Erythroblast (primary cell): ENCODE measurements around the gene PRKAR1B.

Experiments
- DNase-seq, 2 experiments: peaks; one replicate each; lab custom pipeline; 2025; lab: John Stamatoyannopoulos, UW
- GATA1 ChIP-seq: IDR thresholded peaks from 2 replicates; pipeline ENCODE4 v1.6.1; 2011; ENCODE audit warnings: low read depth, mild to moderate bottlenecking, control low read depth, low read length, moderate library complexity
- POLR2A ChIP-seq: IDR thresholded peaks from 2 replicates; pipeline ENCODE4 v1.6.1; 2011; ENCODE audit warnings: mild to moderate bottlenecking, low read length

The PRKAR1B gene

DNA sequence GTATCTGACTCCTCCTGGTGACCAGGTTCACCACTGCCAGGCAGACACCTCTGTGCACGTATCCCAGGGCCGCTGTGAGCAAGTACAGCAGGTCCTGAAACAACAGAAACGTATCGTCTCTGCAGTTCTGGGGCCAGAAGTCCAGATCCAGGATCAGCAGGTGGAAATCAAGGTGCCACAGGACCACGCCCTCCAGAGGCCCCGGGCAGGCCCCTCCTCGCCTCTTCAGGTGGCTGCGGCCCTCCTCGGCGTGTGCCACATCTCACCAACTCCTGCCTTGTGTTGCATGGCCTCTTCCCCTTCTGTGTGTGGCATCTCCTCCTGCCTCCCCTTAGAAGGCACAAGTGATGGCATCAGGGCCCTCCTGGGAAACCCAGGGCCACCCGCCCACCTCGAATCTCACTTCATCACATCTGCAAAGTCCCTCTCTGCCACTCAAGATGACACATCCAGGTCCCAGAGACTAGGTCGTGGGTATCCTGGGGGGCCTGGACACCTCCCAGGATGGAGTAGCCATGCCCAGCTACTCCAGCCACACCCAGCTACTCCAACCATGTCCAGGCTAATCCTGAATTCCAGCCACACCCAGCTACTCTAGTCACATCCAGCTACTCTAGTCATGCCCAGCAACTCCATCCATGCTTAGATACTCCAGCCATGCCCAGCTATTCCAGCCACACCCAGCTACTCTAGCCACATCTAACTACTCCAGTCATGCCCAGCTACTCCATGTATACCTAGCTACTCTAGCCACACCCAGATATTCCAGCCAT lies 53.2 kb downstream of the PRKAR1B start:
- TF ChIP-seq POLR2A (no peak), GATA1 (no peak)
- no peak for DNase-seq

GRCh38 chr7:672891-673290 lies 54.2 kb downstream of the PRKAR1B start:
- no peak for TF ChIP-seq POLR2A
- no peak for TF ChIP-seq GATA1
- DNase-seq, result no peak

- DNase-seq, result no peak
- TF ChIP-seq GATA1 (no peak), POLR2A (no peak)
Measured at GRCh38 chr7:671415-672042, 55.6 kb downstream of the PRKAR1B start.

- TF ChIP-seq GATA1, result no peak
- no peak for TF ChIP-seq POLR2A
Measured at GRCh38 chr7:670501-671390, 56.3 kb downstream of the PRKAR1B start.

GRCh38 chr7:668958-669357 lies 58.1 kb downstream of the PRKAR1B start:
- no peak for DNase-seq
- TF ChIP-seq GATA1 (no peak), POLR2A (no peak)

More at GRCh38 chr7:670501-671390, 56.3 kb downstream of the PRKAR1B start:
- DNase-seq, result no peak

DNA sequence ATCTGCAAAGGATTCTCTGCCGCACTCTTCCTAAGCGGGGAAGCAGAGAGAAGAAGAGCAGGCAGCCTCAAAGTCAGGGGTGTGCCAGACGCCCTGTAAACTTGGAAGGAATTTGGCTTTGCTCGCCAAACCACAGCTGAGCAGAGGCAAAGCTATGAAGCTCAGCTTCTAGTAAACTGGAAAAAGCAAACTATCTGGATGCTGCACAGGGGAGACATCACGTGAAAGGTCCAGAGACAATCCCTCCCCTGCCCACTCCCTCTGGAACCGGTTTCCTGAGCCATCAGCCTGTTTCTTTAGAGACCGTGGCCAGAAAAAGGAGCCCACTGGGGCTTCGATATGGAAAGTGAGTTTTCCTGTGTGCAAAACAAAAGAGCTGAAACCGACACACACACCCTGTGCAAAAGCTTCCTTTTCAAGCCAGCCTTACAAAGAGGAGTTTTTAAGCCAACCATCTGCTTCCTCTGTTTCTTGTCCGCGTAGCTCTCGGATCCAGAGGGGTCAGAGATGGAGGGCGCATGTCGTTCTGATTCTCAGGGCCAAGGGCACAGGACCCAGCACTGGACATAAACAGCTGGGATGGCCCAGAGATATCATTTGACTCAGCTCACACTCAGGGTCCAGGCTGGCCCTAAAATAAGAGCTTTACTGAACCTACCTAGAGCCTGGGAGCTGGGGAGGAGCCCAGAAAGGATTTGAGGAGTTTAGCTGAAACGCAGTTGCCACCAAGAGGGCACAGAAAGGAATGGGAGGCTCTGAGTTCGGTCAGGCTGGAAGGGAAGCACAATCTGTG lies 58.7 kb downstream of the PRKAR1B start:
- TF ChIP-seq GATA1 (no peak), POLR2A (no peak)
- no peak for DNase-seq

DNA sequence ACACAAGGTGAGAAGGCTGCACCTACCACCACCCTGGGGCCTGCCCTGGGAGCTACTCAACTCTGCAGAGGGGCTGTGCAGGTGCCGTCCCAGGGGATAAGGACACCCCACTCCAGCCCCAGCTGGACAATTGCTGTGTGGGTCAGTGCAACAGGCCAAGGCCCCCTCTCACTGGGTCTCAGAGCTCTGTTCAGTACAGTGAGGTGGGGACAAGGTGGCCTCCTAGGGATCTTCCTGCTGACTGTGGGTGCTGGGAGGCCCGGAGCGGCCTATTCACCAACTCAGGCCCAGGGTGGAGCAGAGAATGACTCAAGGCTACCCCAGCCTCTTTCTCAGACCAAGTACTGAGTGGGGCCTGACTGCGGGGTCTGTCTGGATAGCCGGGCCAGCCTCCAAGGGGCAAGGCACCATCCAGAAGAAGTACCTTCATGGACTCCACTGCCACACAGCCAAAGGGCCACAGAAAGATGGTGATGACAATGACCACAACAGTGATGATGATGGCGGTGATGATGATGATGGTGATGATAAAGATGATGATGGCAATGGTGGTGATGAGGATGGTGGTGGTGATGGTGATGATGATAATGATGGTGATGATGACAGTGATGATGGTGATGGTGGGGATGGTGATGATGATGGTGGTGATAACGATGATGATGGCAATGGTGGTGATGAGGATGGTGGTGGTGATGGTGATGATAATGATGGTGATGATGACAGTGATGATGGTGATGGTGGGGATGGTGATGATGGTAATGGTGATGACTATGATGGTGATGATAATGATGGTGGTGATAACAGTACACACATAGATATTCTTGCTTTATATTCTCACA lies 60.4 kb downstream of the PRKAR1B start:
- no peak for DNase-seq
- TF ChIP-seq POLR2A (no peak), GATA1 (no peak)

- DNase-seq, result no peak
Measured at GRCh38 chr7:665736-666453, 61.2 kb downstream of the PRKAR1B start.

GRCh38 chr7:664997-665735 lies 61.9 kb downstream of the PRKAR1B start:
- no peak for DNase-seq
- TF ChIP-seq GATA1 (no peak), POLR2A (no peak)

More at GRCh38 chr7:665736-666453, 61.2 kb downstream of the PRKAR1B start:
- TF ChIP-seq POLR2A (no peak), GATA1 (no peak)

GRCh38 chr7:664402-664775 lies 62.7 kb downstream of the PRKAR1B start:
- no peak for TF ChIP-seq GATA1
- TF ChIP-seq POLR2A, result no peak
- no peak for DNase-seq

DNA sequence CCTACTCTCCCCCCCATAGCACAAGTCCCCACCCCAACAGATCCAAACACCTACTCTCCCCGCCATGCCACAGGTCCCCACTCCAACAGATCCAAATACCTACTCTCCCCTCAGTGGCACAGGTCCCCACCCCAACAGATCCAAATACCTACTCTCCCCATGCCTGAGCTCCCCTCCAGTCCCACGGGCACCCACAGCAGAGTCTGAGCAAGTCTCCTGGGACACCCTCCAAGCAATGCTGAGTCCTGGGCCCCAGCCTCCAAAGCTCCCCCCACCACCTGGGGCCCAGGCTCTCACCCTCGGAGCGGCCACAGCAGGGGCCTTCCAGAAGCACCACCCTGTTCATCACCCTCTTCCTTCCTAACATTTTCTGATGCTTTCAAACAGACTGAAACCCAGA lies 64.5 kb downstream of the PRKAR1B start:
- TF ChIP-seq POLR2A (no peak), GATA1 (no peak)
- no peak for DNase-seq

GRCh38 chr7:659996-660395 lies 67.1 kb downstream of the PRKAR1B start:
- DNase-seq, result no peak

More at GRCh38 chr7:659996-660395, 67.1 kb downstream of the PRKAR1B start:
- TF ChIP-seq GATA1 (no peak), POLR2A (no peak)
